HG03558 (cell line): ENCODE results near the gene VSIG1.

Experiments
- ATAC-seq: cut with Tn5 transposase; IDR thresholded peaks from one replicate; pipeline ENCODE4 v1.9.1; 2021; ENCODE audit warnings: moderate number of reproducible peaks; ENCODE audit not compliant: unreplicated experiment; ENCODE audit errors: extremely low read depth

VSIG1 gene

DNA sequence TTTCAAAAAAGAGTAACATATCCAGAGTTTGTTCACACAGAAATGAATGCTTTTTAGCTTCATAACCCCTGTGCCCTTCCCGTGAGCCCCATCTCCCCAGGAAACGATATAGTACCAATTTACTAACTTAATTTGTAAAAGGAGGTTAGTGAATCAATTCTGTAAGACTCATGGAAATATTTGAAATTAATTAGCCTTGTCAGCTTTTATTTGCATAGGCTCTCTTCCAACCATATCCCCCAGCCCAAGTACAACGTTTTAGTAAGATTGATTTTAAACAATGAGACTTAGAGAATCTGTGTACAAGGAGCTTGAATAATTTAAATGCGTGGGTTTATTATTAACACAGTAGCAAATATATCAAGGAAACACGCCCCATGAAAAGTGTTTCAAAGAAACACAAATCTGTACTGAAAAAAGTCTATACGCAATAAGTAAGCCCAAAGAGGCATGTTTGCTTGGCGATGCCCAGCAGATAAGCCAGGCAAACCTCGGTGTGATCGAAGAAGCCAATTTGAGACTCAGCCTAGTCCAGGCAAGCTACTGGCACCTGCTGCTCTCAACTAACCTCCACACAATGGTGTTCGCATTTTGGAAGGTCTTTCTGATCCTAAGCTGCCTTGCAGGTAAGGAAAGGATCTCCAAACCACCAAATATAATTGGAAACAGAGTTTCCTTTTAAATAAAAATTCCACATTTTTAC is at the start of gene VSIG1:
TSS of gene VSIG1 (plus strand) at position 512 of the 703 bp plus-strand sequence. CDS start at position 578, 66 bp downstream.
- ATAC-seq, result no peak

DNA sequence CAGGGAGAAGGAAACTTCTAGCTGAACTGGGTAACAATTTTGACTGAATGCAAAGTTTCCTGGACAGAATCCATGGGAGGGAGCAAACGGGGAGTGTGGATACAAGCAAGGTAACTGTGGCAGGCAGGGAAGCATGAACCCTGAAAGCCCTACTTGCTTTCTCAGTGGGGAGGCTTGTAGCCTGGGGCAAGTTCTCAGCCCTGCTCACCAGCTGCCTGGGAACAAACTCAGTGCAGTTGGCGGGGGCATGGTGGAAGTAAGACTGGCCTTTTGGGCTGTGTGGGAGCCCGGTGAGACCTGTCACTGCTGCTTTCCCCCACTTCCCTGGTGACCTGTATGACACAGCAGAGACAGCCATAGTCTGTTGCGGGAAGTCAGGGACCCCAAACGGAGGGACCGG is 48.7 kb upstream of the VSIG1 start:
- no peak for ATAC-seq

DNA sequence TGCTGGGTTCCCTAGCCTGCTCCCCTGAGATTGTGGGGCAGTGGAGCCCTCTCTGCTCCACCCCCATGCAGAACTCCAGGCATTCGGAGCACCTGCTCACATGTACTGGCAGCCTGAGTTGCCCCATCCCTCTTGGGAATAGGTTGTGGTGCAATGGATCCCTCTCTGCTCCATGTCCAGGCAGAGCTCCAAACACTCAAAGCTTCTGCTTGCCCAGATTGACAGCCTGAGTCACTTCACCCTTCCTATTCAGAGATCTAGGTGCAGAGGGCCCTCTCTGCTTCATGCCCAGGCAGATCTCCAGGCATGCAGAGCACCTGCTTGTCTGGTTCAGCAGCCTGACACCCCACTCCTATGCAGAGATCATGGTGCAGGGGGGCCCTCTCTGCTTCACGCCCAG is 44.1 kb upstream of the VSIG1 start:
- ATAC-seq, result no peak

DNA sequence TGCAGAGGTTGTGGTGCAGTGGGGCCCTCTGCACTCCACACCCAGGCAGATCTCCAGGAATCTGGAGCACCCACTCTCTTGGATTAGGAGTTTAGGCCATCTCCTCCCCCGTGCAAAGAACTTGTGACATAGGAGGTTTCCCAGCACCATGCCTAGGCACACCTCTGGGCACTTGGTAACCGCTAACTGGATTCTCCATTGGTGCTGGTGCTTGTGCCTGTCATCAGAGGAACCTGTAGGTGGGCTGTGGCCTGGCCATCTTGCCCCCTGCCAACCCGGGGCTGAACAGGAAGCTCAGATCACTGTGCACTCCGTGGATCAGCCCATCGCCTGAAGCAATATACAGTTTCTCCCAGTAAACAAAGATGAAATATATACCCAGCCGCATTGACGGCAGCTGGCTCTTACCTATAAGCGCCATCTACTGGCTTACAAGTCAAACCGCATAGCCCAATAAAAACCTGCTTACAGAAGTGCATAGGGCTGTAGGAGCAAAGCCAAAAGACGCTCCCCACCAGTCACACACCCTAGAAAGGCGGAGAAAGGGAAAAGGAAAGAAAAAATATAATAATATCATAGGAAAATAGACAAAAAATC is 43.5 kb upstream of the VSIG1 start:
- ATAC-seq, result peak; percentile 68

DNA sequence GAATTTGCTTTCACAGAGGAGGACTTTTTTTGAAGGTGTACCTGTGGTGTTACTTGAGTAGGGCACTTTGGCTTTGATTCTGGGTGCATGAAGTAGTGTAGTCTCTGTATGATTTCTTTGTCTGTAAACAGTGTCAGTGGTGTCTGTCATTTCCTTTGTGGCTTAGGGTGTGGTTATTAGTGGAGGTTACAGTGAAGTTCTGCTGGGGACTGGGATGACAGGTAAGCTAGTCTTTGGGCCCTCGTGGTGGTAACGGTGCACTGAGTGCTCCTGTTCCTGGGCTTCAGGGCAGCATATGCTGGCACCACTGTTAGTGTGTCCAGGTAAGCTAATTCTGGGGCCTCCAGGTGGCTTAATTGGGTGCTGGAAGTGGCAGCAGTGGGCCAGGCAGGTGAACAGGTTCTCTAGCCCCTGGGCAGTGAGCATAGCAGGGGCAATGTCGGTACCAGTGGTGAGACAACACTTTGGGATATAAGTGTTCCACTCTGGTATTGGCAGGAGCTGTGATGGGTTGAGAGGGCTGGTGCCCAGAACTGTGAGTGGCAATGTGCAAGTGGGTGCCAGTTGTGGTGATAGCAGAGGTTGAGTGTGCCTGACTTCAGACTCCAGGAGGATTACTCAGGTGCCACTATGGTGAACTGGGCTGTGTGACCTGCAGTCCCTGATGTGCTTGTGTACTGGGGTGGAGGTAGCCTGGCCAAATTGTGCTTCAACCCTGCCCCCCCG is 26.0 kb upstream of the VSIG1 start:
- no peak for ATAC-seq

DNA sequence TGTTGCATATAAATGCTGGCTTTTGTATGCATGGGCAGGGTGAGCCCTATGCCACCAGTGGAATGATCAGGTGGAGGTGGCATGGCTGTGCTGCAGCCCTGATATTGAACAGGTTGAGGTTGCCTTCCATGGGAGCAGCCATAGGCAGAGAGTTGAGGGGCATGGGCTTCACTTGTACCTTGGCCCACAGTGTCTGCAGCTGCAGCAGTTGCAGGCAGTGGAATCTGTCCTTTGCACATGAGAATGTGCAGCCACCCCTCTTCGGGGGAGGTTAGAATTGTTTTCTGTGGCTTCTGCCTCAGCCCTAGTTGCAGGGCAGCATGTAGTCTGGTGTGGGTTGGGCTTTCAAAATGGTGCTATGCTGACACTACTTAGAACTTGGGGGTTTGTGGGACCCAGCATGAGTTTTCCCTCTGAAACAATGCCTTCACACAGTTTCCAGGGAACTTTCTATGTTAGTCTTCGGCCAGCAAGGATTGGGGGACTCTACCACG is 25.4 kb upstream of the VSIG1 start:
- ATAC-seq, result no peak

DNA sequence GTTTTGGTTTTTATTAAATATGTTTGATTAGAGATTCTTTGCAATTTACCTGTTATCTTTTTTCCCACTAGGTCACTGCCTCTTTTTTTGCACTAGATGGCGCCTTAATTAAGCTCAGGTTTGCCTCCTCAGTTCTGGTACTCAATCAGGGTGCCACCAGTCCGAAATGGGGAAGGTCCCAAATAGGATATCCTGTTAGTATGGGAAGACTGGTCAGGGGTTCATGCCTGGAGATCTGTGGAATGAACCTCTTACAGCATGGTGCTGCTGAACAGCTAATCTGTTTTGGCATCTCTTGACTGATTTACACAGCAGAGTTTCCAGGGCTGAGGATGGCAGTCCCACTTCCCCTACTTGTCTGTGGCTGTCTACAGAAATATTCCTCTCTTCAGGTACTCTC is 24.2 kb upstream of the VSIG1 start:
- ATAC-seq, result no peak

DNA sequence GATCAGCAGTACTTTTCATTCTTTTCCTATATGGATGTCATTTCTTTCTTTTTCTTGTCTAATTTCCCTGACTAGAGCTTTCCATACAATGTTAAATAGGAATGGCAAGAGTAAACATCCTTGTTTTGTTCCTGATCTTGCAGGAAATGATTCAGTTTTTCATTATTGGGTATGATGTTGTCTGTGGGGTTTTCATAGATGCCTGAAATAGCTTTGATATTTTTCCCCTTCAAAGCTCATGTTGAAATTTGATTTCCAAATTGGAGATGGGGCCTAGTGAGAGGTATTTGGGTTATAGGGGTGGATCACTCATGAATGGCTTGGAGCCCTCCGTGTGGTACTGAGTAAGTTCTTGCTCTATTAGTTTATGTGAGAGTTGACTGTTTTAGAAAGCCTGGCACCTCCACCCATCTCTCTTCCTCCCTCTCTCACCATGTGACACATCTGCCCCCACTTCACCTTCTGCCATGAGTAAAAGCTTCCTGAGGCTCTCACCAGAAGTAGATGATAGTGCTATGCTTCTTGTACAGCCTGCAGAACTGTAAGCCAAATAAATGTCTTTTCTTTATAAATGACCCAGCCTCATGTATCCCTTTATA is 22.3 kb upstream of the VSIG1 start:
- no peak for ATAC-seq

DNA sequence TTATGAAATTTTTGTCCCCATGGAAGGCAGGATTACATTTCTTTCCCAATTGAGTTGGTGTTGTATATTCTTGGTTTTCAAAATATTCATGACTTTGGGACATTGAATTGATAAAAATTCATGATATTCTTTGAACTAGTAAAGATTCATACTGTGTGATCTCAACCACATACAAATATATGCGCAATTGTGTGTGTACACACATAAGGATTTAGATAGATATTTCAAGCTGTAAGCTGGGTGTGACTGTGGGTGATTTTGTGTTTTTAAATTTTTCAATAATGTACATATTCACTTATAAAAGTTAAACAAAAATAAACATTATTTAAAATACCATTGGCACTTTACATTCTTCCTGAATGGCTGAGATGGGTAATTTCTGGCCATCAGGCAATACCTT is 19.5 kb upstream of the VSIG1 start:
- no peak for ATAC-seq

DNA sequence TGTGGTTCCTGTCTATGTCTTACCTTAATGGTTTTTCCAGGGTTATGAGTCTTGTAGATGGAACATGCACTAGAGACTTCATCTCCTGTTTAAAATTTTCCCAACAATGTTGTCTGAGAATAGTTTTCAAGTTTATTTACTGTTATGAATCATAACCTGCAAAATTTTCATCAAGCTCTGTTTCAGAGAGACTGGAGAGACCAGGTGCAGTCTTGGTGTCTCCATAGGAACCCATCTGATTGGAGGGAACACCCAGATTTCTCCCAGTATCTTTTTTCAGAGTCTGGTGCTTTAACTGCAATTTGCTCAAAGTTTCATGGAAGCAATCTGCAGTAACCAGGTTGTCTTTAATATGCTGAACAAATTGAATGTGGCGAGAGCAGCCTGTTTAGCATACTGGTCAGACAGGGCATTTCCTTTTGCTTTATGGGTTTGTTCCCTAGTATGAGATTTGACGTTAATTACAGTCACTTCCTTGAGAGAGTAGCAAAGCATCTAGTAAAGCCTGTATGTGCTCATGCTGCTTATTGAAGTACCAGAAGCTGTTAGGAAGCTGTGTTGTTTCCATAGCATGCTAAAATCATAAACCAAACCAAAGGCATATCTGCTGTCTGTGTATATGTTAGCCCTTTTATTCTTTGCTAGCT is 18.8 kb upstream of the VSIG1 start:
- ATAC-seq, result no peak

DNA sequence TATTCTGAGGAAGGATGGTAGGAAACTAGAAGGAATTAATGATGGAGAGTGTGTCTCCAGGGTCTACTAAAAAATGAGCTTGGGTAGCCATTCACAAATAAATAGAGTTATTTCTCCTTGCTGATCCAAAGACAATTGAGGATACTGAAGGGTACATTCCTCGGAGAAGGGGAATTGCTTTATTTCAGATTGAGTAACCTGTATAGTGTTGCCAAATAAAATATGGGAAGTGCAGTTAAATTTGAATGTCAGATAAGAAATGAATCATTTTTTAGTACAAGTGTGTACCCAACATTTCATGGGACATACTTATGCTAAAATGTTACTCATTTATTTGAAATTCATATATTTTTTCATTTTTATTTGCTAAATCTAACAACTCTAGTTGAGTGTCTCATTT is 16.0 kb upstream of the VSIG1 start:
- no peak for ATAC-seq

DNA sequence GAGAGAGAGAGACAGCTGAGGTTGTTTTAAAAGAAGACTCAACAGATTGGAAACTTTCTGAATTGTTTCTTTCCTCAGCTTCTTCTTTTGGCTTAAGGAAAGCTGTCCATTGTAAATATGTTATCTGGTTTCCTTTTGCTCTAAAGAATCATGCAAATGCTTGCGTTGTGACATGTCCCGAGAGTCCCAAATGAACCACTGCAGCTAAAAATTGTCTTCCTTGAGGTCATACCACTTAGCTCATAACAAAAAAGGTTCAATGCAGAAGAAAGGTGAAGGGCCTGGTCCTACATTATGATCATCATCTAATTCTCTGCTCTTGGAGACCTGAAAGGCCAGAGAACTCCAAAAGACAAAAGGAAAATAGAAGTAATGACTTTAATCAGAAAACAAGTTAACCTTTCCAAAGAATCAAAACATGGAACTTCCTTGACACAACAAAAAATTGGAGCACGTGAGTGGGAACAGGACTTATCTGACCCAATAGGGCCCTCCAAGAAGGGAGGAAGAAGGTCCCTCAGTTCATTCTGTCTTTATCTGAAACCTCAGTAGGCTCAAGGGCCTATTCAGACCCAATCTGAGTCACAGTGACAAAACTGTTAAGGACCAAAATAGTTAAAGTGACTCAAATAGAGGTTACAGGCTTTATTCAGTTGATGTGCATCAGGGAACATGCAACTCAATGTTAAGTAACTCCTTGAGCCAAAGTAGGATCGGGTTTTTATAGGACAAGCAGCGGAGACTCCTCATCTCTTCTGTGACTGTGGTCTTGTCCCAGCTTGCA is 14.7 kb upstream of the VSIG1 start:
- ATAC-seq, result no peak

DNA sequence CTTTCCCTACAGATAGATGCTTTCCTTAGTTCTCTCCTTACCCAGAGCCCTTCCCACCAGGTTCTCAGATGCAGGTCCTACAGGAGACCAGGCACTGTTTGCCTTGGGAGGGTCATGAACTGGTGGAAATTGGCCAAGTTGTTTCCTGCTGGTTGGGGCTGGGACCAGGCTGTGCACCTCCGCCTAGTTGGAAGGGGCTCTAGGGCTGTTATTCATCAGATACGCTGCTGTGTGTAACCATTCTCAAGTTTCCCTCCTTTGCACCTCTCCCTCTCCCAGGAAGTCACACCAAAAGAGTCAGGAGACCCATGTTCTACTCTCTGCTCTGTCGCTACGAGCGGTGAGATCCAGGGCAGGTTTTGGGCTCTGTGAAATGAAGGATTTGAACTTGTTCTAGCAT is 11.9 kb upstream of the VSIG1 start:
- no peak for ATAC-seq

DNA sequence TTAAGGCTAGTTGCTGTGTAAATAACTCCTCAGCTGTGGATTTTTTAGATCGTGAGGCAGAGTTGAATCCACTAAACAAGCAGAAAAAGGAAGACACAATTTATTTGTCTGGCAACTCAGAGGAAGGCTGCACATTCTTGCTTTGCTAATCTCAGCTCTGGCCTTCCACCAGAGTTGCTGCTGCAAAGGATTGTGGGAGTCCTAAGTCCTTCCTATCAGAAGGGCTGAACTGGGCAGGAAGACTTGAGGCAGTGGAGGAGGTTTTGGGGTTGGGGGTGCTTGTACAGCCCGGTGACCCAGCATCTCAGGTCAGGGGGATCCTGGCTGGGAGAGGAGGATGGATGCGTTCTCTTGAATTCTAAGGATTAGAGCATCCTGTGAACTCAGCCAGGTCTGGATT is 11.0 kb upstream of the VSIG1 start:
- no peak for ATAC-seq

DNA sequence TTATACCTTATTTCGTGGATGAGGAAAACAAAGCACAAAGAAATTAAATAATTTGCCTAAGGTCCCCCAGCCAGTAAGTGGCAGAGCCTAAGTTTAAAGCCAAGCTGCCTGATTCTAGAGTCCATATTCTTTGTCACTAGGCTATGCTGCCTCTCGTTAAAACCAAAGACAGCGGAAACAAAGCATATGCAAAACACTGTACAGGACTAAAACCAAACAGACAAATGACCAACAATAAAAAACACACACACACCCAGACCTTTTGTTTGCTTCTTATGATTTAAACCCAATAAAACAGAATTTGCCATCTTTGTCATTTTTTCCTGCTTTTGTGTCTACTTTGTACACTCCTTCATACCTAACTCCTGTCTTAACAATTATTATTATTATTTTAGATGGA is 10.1 kb upstream of the VSIG1 start:
- ATAC-seq, result no peak

DNA sequence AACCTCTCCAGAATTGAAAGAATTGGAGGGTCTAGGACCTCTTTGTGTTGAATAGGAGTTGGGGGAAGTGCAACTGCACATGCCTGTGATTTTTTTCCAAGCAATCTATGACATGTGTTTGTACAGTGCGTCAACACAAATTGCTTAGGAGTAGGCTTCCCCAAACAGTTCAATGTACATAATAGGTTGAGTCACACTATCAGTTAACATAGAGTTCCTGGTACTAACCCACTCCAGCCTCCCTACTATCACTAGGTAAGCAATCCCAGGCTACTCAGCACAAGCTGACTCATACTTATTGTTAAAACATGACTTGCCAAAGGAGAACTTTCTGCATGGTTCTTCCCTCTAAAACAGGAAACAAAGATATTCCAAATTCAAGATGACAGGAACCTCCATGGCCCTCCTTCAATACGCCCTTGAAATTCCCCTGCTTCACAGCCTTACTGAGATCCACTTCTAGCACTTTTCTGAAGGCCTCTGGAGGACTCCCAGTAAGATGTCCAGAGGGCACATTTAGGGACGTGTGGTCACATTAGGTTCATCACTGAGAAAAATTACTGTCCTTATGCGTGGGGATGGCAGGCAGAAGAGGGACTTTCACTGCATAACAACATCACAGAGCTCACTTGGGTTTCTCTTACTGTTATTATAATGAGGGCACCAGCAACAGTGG is 8.4 kb upstream of the VSIG1 start:
- ATAC-seq, result no peak

DNA sequence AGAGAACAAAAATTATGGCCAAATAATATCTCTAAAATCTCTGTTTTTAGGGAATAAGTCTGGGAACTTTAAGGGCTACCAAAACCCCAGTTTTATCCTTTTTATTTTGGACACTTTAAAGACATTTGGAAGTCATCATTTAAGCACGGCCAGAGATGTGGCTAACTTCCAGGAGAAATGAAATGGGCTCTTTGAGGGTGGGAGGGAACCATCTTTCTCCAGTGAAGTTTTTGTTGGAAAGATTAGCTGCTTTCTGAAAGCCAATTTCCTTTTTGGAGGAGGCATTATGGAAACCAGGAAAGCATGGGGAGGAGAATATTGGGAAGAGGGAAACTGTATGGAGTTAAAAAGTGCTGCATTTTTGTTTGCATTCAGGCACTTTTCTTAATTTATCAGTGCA is 4.8 kb downstream of the VSIG1 start:
- ATAC-seq, result no peak

DNA sequence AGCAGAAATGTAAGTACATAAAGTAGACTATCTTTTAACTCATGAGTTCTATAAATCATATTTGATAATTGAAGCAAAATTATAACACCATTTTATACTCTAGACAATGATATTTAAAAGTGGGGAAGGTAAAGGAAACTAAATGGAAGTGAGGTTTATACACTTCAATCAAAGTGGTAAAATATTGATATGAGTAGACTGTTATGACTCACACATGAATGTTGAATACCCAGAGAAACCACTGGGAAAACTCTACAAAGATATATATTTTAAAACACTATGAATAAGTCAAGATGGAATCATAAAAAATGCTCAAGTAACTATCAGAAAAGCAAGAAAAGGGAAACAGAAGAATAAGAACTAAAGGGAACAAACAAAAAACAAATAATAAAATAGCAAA is 8.4 kb downstream of the VSIG1 start:
- ATAC-seq, result no peak

DNA sequence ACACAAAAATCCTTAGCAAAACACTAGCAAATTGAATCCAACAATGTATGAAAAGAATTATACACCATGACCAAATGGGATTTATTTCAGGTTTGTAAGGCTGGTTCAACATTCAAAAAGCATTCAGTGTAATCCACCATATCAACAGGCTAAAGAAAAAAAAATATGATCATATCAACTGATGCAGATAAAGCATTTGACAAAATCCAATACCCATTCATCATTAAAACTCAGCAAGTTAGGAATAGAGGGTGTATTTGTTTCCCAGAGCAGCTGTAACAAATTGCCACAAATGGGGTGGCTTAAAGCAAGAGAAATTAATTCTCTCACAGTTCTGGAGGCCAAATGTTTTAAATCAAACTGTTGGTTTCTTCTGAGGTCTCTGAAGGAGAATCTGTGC is 10.7 kb downstream of the VSIG1 start:
- ATAC-seq, result no peak
